Common myeloid progenitor, CD34-positive (primary cell): ENCODE results near the gene FAM228A.

Source experiments
- CTCF ChIA-PET: fragments of 350-600 bp; sonication (Branson Sonifier 250); formaldehyde crosslinking; loops from one replicate; lab custom pipeline; 2021; ENCODE audit warnings: antibody characterized with exemption; lab: Charles Lee
- POLR2A ChIA-PET: fragments of 350-600 bp; sonication (Branson Sonifier 250); formaldehyde crosslinking; loops from one replicate; lab custom pipeline; 2021; ENCODE audit warnings: antibody characterized with exemption; lab: Charles Lee
- DNase-seq, 3 donors: peaks; one replicate each; pipeline versions ENCODE4 v3.0.0 to v3.0.0-alpha.2; 2013
- H3K27ac ChIP-seq, 2 experiments: 1 replicate in 1 of 2; 2 replicates in 1 of 2; pipeline ENCODE4 v1.7.0; 2013; ENCODE audit warnings: inconsistent platforms in 2 of 2, low read length in 2 of 2, mild to moderate bottlenecking in 2 of 2, low read depth in 1 of 2, moderate library complexity in 1 of 2; ENCODE audit not compliant: severe bottlenecking in 2 of 2, insufficient read depth in 1 of 2, poor library complexity in 1 of 2
- H3K27me3 ChIP-seq, 5 experiments: replicated peaks in 2 of 5; 1 replicate in 3 of 5; 2 replicates in 2 of 5; pipeline versions ENCODE4 v1.6.1 to v1.7.0; 2013; ENCODE audit warnings: low read length in 4 of 5, mild to moderate bottlenecking in 2 of 5, moderate library complexity in 2 of 5, inconsistent platforms in 1 of 5; ENCODE audit not compliant: insufficient read depth in 5 of 5, control insufficient read depth in 4 of 5
- H3K36me3 ChIP-seq, 4 experiments: 1 replicate in 2 of 4; 2 replicates in 2 of 4; pipeline versions ENCODE4 v1.6.1 to v1.7.0; 2013; ENCODE audit warnings: low read length in 3 of 4, control low read depth in 1 of 4, mild to moderate bottlenecking in 1 of 4; ENCODE audit not compliant: control insufficient read depth in 4 of 4, insufficient read depth in 4 of 4
- H3K4me1 ChIP-seq, 4 experiments: 1 replicate in 3 of 4; 2 replicates in 1 of 4; pipeline versions ENCODE4 v1.6.1 to v1.7.1; 2013; ENCODE audit warnings: low read length in 3 of 4, mild to moderate bottlenecking in 3 of 4, control low read depth in 1 of 4, inconsistent platforms in 1 of 4, moderate library complexity in 1 of 4; ENCODE audit not compliant: control insufficient read depth in 4 of 4, insufficient read depth in 4 of 4; ENCODE audit errors: control extremely low read depth in 1 of 4
- H3K4me3 ChIP-seq, 7 experiments: 1 replicate in 4 of 7; 2 replicates in 3 of 7; pipeline versions ENCODE4 v1.5.1 to v1.7.0; 2013; ENCODE audit warnings: mild to moderate bottlenecking in 7 of 7, low read length in 6 of 7, moderate library complexity in 6 of 7, inconsistent platforms in 2 of 7, low read depth in 2 of 7, control low read depth in 1 of 7; ENCODE audit not compliant: insufficient read depth in 4 of 7, control insufficient read depth in 1 of 7; ENCODE audit errors: extremely low read depth in 1 of 7
- H3K9me3 ChIP-seq, 5 experiments: 1 replicate in 4 of 5; 2 replicates in 1 of 5; pipeline versions ENCODE4 v1.6.1 to v1.7.1; 2013; ENCODE audit warnings: low read length in 4 of 5, mild to moderate bottlenecking in 2 of 5, inconsistent platforms in 1 of 5, low read depth in 1 of 5, moderate library complexity in 1 of 5; ENCODE audit not compliant: control insufficient read depth in 4 of 5, insufficient read depth in 2 of 5; ENCODE audit errors: control extremely low read depth in 1 of 5
- WGBS: methylation state at CpG from one replicate; pipeline ENCODE4 v1.1.5; 2013; ENCODE audit not compliant: insufficient coverage; 5-methylcytosine and 5-hydroxymethylcytosine counted together

The FAM228A gene

GRCh38 chr2:24203029-24203786 is 28.4 kb downstream of the FAM228A start:
- Histone ChIP-seq H3K4me3 (no peak overlapping the region), H3K36me3 (peaks cover 7 to 57% (median 41%) of the 10 kb centered on the region in 4 experiments), H3K4me1 (no peaks in the 10 kb centered on the region), H3K27ac (no peak overlapping the region), H3K27me3 (no peaks in the 10 kb centered on the region), H3K9me3 (no peaks in the 10 kb centered on the region)
- ChIA-PET CTCF (interaction anchor here (0.9 to 1.3 kb wide), 3 partner anchors 10 to 40 kb away, joined by 3 to 4 read pairs (median 3); no protein-coding TSS in a partner anchor), POLR2A (no interaction called here)
- DNase-seq, result no peak
- 96% methylated on average over 18 of the region's 19 CpGs for WGBS

- Histone ChIP-seq H3K36me3 (peaks cover 7 to 62% (median 45%) of the 10 kb centered on the region in 4 experiments), H3K9me3 (no peaks in the 10 kb centered on the region), H3K27me3 (no peaks in the 10 kb centered on the region), H3K27ac (no peak overlapping the region), H3K4me1 (no peaks in the 10 kb centered on the region), H3K4me3 (no peak overlapping the region)
- POLR2A ChIA-PET, result no interaction called here
- WGBS, result 95% methylated on average over 5 of the region's 5 CpGs
- no peak for DNase-seq
- CTCF ChIA-PET, result interaction anchor here (0.9 to 1.3 kb wide), 2 partner anchors 19 to 41 kb away, joined by 3 read pairs; no protein-coding TSS in a partner anchor
These were observed 28.9 kb downstream of the FAM228A start for GRCh38 chr2:24203787-24204150.

- ChIA-PET CTCF (interaction anchor here (1.3 to 2.8 kb wide), 2 partner anchors 13 to 20 kb away, joined by 3 to 9 read pairs; no protein-coding TSS in a partner anchor), POLR2A (no interaction called here)
- H3K4me1 ChIP-seq, result no peaks in the 10 kb centered on the region
These were observed 29.7 kb downstream of the FAM228A start for GRCh38 chr2:24204505-24204904.

GRCh38 chr2:24205131-24205530 is 30.3 kb downstream of the FAM228A start:
- ChIA-PET POLR2A (no interaction called here), CTCF (interaction anchor here (2.8 kb wide), 1 partner anchor 12 kb away, joined by 9 read pairs; no protein-coding TSS in a partner anchor)
- H3K9me3 ChIP-seq, result no peaks in the 10 kb centered on the region
- WGBS, result 97% methylated on average over 4 of the region's 4 CpGs
- H3K4me1 ChIP-seq, result no peaks in the 10 kb centered on the region
- DNase-seq, result no peak
- H3K27ac ChIP-seq, result no peak overlapping the region
- H3K36me3 ChIP-seq, result peaks cover 11 to 76% (median 57%) of the 10 kb centered on the region in 4 experiments
- no peaks in the 10 kb centered on the region for H3K27me3 ChIP-seq
- H3K4me3 ChIP-seq, result no peak overlapping the region

More at GRCh38 chr2:24204505-24204904, 29.7 kb downstream of the FAM228A start:
- H3K27me3 ChIP-seq, result no peaks in the 10 kb centered on the region
- over 99% methylated on average over 12 of the region's 12 CpGs for WGBS
- DNase-seq, result no peak
- H3K27ac ChIP-seq, result no peak overlapping the region
- H3K4me3 ChIP-seq, result no peak overlapping the region
- H3K9me3 ChIP-seq, result no peaks in the 10 kb centered on the region
- peaks cover 11 to 70% (median 51%) of the 10 kb centered on the region in 4 experiments for H3K36me3 ChIP-seq

- DNase-seq, result no peak
- no peaks in the 10 kb centered on the region for H3K4me1 ChIP-seq
- ChIA-PET CTCF (interaction anchor here (0.9 to 2.8 kb wide), 2 partner anchors 11 to 122 kb away, joined by 4 to 9 read pairs; partner anchors contain the start of gene TP53I3), POLR2A (no interaction called here)
- H3K27me3 ChIP-seq, result no peaks in the 10 kb centered on the region
- H3K27ac ChIP-seq, result no peak overlapping the region
- 100% methylated on average over 3 of the region's 6 CpGs for WGBS
- peaks cover 11 to 86% (median 63%) of the 10 kb centered on the region in 4 experiments for H3K36me3 ChIP-seq
- H3K4me3 ChIP-seq, result no peak overlapping the region
- H3K9me3 ChIP-seq, result no peaks in the 10 kb centered on the region
These were observed 31.4 kb downstream of the FAM228A start for GRCh38 chr2:24206242-24206641.

GRCh38 chr2:24206714-24207113 is 31.9 kb downstream of the FAM228A start:
- CTCF ChIA-PET, result interaction anchor here (0.9 to 2.8 kb wide), 2 partner anchors 11 to 123 kb away, joined by 4 to 9 read pairs; partner anchors contain the start of gene TP53I3
- no peaks in the 10 kb centered on the region for H3K27me3 ChIP-seq
- POLR2A ChIA-PET, result no interaction called here

GRCh38 chr2:24207359-24207758 is 32.5 kb downstream of the FAM228A start:
- no peak overlapping the region for H3K27ac ChIP-seq
- no peak for DNase-seq
- 93% methylated on average over 10 of the region's 11 CpGs for WGBS
- peaks cover 12 to 94% (median 68%) of the 10 kb centered on the region in 4 experiments for H3K36me3 ChIP-seq
- no peaks in the 10 kb centered on the region for H3K4me1 ChIP-seq
- H3K27me3 ChIP-seq, result no peaks in the 10 kb centered on the region
- no peak overlapping the region for H3K4me3 ChIP-seq
- POLR2A ChIA-PET, result no interaction called here
- H3K9me3 ChIP-seq, result no peaks in the 10 kb centered on the region
- CTCF ChIA-PET, result interaction anchor here (2.8 kb wide), 1 partner anchor 10 kb away, joined by 9 read pairs; no protein-coding TSS in a partner anchor

More at GRCh38 chr2:24206714-24207113, 31.9 kb downstream of the FAM228A start:
- H3K4me1 ChIP-seq, result no peaks in the 10 kb centered on the region
- WGBS, result 82% methylated on average over 8 of the region's 8 CpGs
- H3K4me3 ChIP-seq, result no peak overlapping the region
- peaks cover 9 to 89% (median 63%) of the 10 kb centered on the region in 4 experiments for H3K36me3 ChIP-seq
- H3K9me3 ChIP-seq, result no peaks in the 10 kb centered on the region
- H3K27ac ChIP-seq, result no peak overlapping the region
- no peak for DNase-seq
